HUES6 (cell line): ENCODE data around the gene RPL18.
"Not testable (repeated sequence)": the region's sequence is repeated elsewhere in the genome, so short reads cannot be mapped to it uniquely, and the experiment has no call there.

Source experiments
- H3K27ac ChIP-seq: 2 replicates; pipeline ENCODE4 v1.7.0; 2013; ENCODE audit warnings: low read depth, mild to moderate bottlenecking, low read length, inconsistent platforms
- H3K27me3 ChIP-seq: 2 replicates; pipeline ENCODE4 v1.6.1; 2013; ENCODE audit warnings: low read length; ENCODE audit not compliant: control insufficient read depth, insufficient read depth
- H3K36me3 ChIP-seq: 2 replicates; pipeline ENCODE4 v1.6.1; 2013; ENCODE audit warnings: low read length; ENCODE audit not compliant: control insufficient read depth, insufficient read depth
- H3K4me1 ChIP-seq: 2 replicates; pipeline ENCODE4 v1.6.1; 2013; ENCODE audit warnings: low read length; ENCODE audit not compliant: control insufficient read depth, insufficient read depth
- H3K4me3 ChIP-seq: 2 replicates; pipeline ENCODE4 v1.5.1; 2013; ENCODE audit warnings: low read depth, low read length
- H3K9ac ChIP-seq: one replicate; pipeline ENCODE4 v1.6.1; 2013; ENCODE audit warnings: mild to moderate bottlenecking, low read length
- H3K9me3 ChIP-seq: 2 replicates; pipeline ENCODE4 v1.6.1; 2013; ENCODE audit warnings: low read depth, low read length; ENCODE audit not compliant: control insufficient read depth, insufficient read depth

The RPL18 gene

GRCh38 chr19:48595833-48596232 lies 23.1 kb downstream of the RPL18 start:
- H3K4me1 ChIP-seq: no peaks in the 10 kb centered on the region
- H3K36me3 ChIP-seq: no peaks in the 10 kb centered on the region
- H3K9me3 ChIP-seq: no peaks in the 10 kb centered on the region
- H3K4me3 ChIP-seq: no peak overlapping the region
- no peaks in the 10 kb centered on the region for H3K27me3 ChIP-seq
- no peak overlapping the region for H3K9ac ChIP-seq
- no peak overlapping the region for H3K27ac ChIP-seq

GRCh38 chr19:48595171-48595570 lies 23.8 kb downstream of the RPL18 start:
- no peaks in the 10 kb centered on the region for H3K4me1 ChIP-seq
- no peaks in the 10 kb centered on the region for H3K36me3 ChIP-seq
- H3K4me3 ChIP-seq: no peak overlapping the region
- no peaks in the 10 kb centered on the region for H3K27me3 ChIP-seq
- H3K9ac ChIP-seq: no peak overlapping the region
- H3K9me3 ChIP-seq: no peaks in the 10 kb centered on the region
- H3K27ac ChIP-seq: no peak overlapping the region

- no peaks in the 10 kb centered on the region for H3K36me3 ChIP-seq
- H3K4me1 ChIP-seq: peaks cover 6% of the 10 kb centered on the region; the same call in 1 of the 2 replicates
- H3K9me3 ChIP-seq: no peaks in the 10 kb centered on the region
- no peaks in the 10 kb centered on the region for H3K27me3 ChIP-seq
- no peak overlapping the region for H3K9ac ChIP-seq
- H3K4me3 ChIP-seq: no peak overlapping the region
- no peak overlapping the region for H3K27ac ChIP-seq
Observed at GRCh38 chr19:48591021-48591420, 28.0 kb downstream of the RPL18 start.

- Histone ChIP-seq H3K27me3 (no peaks in the 10 kb centered on the region), H3K9me3 (no peaks in the 10 kb centered on the region), H3K9ac (no peak overlapping the region), H3K36me3 (no peaks in the 10 kb centered on the region), H3K4me3 (peak overlapping the region; percentile 67), H3K4me1 (peaks cover 6% of the 10 kb centered on the region; the same call in 1 of the 2 replicates), H3K27ac (no peak overlapping the region)
Observed at GRCh38 chr19:48588670-48589401, 30.1 kb downstream of the RPL18 start.

- H3K4me3 ChIP-seq: no peak overlapping the region
- no peaks in the 10 kb centered on the region for H3K27me3 ChIP-seq
- no peaks in the 10 kb centered on the region for H3K36me3 ChIP-seq
- no peak overlapping the region for H3K9ac ChIP-seq
- peaks cover 6% of the 10 kb centered on the region; the same call in 1 of the 2 replicates for H3K4me1 ChIP-seq
- no peak overlapping the region for H3K27ac ChIP-seq
- no peaks in the 10 kb centered on the region for H3K9me3 ChIP-seq
Observed at GRCh38 chr19:48587387-48587786, 31.6 kb downstream of the RPL18 start.

- Histone ChIP-seq H3K9me3 (no peaks in the 10 kb centered on the region), H3K4me3 (no peak overlapping the region), H3K9ac (no peak overlapping the region), H3K27ac (no peak overlapping the region), H3K27me3 (no peaks in the 10 kb centered on the region), H3K36me3 (no peaks in the 10 kb centered on the region), H3K4me1 (no peaks in the 10 kb centered on the region)
Observed at GRCh38 chr19:48582168-48582567, 36.8 kb downstream of the RPL18 start.

- no peaks in the 10 kb centered on the region for H3K36me3 ChIP-seq
- peaks cover 1% of the 10 kb centered on the region; the same call in 1 of the 2 replicates for H3K4me1 ChIP-seq
- no peak overlapping the region for H3K27ac ChIP-seq
- H3K4me3 ChIP-seq: no peak overlapping the region
- no peaks in the 10 kb centered on the region for H3K9me3 ChIP-seq
- H3K27me3 ChIP-seq: no peaks in the 10 kb centered on the region
- no peak overlapping the region for H3K9ac ChIP-seq
Observed at GRCh38 chr19:48578891-48579290, 40.1 kb downstream of the RPL18 start.

GRCh38 chr19:48577908-48578307 lies 41.1 kb downstream of the RPL18 start:
- H3K4me1 ChIP-seq: peaks cover 11% of the 10 kb centered on the region
- H3K9ac ChIP-seq, H3K36me3 ChIP-seq, H3K9me3 ChIP-seq, H3K27me3 ChIP-seq, H3K27ac ChIP-seq, H3K4me3 ChIP-seq: not testable (repeated sequence)

GRCh38 chr19:48575931-48576622 lies 42.9 kb downstream of the RPL18 start:
- no peaks in the 10 kb centered on the region for H3K27me3 ChIP-seq
- H3K9me3 ChIP-seq: no peaks in the 10 kb centered on the region
- no peak overlapping the region for H3K9ac ChIP-seq
- H3K27ac ChIP-seq: no peak overlapping the region
- peaks cover 16% of the 10 kb centered on the region for H3K4me1 ChIP-seq
- H3K4me3 ChIP-seq: no peak overlapping the region
- no peaks in the 10 kb centered on the region for H3K36me3 ChIP-seq

- no peak overlapping the region for H3K27ac ChIP-seq
- peaks cover 23% of the 10 kb centered on the region for H3K4me1 ChIP-seq
- no peaks in the 10 kb centered on the region for H3K36me3 ChIP-seq
- peak overlapping the region; percentile 29 for H3K9ac ChIP-seq
- H3K4me3 ChIP-seq: no peak overlapping the region
- H3K9me3 ChIP-seq: no peaks in the 10 kb centered on the region
- no peaks in the 10 kb centered on the region for H3K27me3 ChIP-seq
Observed at GRCh38 chr19:48573163-48573505, 45.8 kb downstream of the RPL18 start.

GRCh38 chr19:48571378-48572162 lies 47.4 kb downstream of the RPL18 start:
- Histone ChIP-seq H3K27me3 (no peaks in the 10 kb centered on the region), H3K27ac (no peak overlapping the region), H3K36me3 (no peaks in the 10 kb centered on the region), H3K4me1 (peaks cover 25% of the 10 kb centered on the region), H3K4me3 (no peak overlapping the region), H3K9ac (no peak overlapping the region), H3K9me3 (no peaks in the 10 kb centered on the region)
